HL-60/S4 treated with retinoic acid at 250 ng/mL for 4 days and 3 days (cell line): ENCODE results near the gene UQCR11.

ENCODE experiments used
- in situ Hi-C: fragments of 300-500 bp; cut with MboI; formaldehyde crosslinking; loops from 2 replicates; pipeline ENCODE4 v1.7.0; 2022; ENCODE audit warnings: low sequenced_read_pairs

The UQCR11 gene

DNA sequence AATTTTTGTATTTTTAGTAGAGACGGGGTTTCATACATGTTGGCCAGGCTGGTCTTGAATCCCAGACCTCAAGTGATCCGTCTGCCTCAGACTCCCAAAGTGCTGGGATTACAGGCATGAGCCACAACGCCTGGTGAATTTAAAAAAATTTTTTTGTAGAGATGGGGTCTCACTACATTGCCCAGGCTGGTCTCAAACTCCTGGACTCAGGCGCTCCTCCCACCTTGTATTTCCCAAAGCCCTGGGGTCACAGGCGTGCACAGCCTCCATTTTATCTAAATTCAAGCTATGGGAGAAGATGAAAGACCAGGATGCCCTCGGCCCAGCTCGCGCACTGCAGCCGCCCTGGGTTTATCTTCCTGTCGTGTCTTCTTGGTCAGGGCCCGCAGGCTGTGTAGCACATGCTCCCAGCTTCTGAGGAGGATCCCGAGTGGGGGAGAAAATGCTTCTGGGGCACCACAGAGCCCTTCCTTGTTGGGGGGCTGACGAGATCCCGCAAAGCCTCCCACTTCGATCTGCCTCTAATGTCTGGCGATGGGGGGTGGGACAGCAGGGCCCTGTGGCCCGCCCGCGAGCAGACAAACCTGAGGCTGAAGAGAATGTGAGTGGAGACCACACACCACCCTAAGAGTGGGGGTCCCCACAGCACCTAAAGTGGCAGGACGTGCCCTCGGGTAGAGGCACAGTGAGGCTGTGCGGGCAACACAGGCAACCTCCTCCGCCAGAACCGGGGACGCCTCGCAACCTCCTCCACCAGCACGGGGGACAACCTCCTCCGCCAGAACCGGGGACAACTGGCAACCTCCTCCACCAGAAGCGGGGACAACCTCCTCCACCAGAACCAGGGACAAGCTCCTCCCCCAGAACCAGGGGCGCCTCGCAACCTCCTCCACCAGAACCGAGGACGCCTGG lies 31.3 kb upstream of the UQCR11 start:
- in situ Hi-C loops, result no loop called here

DNA sequence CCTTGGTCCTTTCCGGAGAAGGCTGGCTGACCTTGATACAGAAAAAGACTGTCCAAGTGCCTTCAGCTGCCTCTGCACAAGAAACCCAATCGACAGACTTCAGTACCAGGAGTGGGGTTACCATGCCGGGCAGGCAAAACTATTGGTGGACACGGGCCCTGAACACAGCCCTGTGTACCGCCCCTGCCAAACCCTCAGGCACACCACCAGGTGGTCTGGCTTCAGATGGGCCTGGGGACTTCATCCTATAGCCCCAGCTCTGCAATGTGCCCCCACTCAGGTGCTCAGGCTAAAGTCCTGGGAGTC lies 29.6 kb upstream of the UQCR11 start:
- in situ Hi-C loops, result no loop called here

DNA sequence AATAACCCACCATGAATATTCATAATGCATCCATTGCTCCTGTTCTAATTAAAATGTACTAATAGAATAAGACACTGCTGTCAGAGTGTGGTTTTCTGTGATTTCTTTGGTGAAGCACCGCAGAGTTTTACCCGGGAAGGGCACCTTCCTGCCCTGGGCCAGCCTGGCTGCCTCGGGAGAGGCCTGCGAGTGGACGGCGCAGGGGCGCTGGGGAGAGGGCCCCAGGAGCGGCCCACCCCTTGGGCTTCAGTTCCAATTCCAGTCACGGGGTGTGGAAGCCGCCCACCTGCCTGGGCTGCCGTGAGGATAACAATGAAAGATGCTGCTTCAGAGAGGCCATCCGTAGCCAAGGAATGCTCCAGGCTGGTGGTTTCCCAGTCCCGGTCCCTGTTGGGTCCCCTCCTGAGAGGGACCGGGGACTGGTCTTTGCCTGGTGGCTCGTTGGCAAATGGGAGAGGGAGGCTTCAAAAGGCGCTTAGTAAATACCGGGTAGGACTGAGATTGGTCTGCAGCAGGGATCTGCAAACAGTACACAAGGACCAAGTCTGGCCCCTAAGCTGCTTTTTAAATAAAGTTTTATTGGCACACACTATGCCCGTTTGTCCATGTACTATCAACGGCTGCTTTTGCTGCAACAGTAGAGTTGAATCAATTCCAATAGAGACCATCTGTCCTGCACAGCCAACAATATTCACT lies 29.1 kb upstream of the UQCR11 start:
- in situ Hi-C loops, result no loop called here

DNA sequence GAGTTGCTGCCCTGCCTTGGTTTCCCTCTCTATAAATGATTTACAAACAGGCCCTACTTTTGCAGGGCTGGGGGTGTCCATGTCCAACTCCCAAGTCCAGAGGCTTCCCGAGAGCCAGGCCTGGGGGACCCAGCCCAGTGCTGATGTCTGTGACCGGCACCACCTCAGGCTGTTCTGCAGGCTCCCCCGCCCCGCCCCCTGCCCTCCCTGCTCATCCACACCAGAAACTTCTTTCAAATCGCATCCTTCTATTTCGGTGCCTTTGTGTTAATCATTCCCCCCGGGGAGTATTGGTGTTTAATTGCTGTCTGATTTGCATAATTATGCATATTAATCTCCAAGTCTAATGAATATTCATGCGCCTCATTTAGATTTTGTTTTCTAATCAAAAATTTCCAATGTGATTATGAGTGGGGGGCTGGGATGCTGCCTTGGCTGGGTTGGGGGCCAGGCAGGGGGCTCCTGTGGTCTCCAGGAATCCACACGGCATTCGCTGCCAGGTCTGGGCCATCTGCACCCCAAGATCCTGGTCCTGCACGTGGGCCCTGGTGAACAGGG lies 28.1 kb upstream of the UQCR11 start:
- in situ Hi-C loops, result no loop called here

DNA sequence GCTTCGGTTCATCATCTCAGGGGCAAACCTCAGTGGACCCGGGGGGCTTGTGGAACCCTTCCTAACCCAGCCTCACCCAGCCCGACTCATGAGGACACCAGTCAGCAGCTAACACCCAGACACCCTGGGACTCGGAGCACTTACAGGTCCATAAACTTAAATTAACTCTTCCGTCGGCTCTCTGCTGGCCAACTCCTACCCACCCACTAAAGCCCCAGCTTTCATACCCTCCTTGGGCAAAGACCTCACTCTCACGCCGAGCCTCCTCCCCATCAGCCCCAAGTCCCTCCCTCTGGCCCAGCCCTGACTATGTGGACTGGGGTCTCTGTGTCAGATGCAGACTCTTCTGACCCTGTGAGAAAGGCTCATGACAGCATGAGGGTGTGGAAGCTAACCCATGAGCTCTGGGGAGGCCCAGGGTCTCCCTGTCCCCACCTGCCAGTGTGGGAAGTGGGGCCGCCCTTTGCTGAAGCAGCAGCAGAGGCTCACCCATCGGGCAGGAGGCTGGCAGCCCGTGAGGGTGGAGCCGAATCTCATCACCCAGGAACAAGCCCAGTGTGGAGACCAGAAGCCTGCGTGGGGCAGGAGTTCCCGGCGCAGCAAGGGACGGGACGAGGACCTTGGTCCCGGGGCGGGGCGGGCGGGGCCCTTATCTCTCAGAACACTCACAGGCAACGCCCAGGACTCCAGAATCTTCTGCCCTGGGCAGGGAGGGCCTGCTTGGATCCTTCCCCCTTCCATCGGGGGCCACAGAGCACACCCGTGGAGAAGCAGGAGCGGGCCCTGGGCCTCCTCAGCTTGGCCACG lies 27.4 kb upstream of the UQCR11 start:
- in situ Hi-C loops, result no loop called here

DNA sequence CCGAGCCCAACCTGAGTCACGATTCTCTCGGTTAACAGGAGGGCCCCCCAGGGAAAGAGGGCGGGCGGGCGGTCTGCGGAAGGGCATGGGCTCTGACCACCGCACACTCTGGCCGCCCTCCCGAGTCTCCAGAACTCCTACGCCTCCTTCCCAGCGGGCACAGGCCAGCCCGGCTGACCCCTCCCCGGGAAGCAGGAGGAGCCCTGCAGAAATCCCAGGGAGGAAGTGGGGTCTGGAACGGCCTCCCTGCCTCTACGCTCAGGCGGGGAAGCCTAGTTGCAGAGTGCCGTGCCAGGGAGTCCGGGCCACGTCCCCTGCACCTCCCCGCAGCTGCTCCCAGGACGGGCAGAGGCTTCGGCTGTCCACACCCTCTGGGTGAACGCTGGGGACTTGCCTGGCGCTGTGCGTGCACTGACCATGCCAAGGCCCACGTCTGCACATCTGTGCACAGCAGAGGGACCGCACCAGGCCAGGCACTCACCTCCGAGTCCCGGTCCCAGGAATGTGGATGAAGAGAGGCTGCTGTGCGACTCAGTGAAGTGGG lies 26.4 kb upstream of the UQCR11 start:
- in situ Hi-C loops, result no loop called here

DNA sequence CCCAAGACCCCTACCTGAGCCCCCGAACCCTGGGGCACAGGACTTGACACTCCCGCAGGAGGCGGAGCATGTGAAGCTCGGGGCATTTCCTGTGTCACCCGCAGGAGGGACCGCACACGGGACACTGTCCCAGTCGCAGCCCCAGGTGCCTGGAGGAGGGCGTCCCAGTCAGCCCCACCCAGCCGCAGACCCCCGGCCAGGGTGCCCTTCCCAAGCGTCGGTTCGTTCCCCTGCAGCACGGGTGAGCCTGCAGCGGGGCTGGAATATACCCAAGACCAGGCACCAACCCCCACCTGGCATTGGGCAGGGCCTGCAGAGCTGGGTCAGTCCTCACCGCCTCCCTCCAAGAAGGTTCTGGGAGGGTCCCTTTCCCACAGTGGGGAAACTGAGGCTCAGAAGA lies 25.5 kb upstream of the UQCR11 start:
- in situ Hi-C loops, result no loop called here

DNA sequence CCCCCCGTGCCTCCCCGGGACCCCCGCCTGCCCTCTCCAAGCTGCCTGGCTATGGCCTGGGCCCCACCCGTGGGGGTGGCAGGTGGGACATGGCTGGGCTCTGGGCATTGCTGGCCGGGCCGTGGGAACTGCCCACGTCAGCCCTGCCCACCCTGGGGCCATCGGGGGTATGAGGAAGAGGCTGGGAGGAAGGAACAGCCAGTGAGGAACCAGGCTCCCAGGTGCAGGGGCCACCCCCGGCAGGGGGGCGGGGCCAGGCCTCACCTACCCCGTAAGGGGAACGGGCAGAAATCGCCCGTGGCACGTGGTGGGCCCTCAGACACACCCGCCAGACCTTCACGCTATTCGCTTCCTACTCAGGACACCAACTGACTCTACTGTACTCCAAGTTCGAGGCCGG lies 24.8 kb upstream of the UQCR11 start:
- in situ Hi-C loops, result no loop called here

DNA sequence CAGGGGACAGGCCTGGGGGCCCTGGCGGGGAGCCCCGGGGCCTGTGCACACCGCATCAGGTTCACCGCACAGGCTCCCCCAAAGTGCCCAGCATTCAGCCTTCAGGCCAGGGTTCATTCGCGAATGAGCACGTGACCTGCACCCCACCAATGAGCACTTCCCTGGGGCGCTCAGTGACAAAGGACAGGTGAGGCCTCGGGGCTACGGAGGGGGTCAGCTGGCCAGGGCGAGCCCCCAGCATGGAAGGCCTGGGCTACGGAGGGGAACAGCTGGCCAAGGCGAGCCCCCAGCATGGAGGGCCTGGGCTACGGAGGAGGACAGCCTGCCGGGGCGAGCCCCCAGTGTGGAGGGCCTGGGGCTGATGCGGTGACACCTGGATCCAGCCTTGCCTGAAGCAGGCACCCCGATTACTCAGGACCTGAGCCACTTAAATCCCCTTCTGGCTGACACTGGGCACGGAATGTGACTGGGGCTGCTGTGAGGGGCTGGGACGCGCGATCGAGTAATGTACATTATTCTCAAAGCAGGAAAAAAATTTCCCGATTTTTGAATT lies 24.1 kb upstream of the UQCR11 start:
- in situ Hi-C loops, result no loop called here

DNA sequence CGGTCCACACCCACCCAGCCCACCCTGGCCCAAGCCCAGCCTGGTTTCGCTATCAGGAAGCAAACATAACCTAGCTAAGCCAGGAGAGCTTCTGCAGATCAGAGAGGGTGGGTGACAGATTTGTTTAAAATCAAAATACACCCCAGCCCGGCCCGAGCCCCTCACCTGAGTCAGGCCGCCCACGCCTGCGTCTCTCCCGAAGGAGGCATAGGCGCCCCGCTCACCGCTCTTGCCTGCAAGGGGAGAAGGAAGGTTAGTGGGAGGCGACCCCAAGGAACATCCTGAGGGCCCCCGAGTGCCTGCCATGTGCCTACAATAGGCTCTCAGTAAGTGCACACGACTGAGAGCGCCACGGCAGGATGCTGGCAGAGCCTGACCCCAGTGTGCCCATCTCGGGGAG lies 21.9 kb upstream of the UQCR11 start:
- in situ Hi-C loops, result no loop called here

GRCh38 chr19:1626417-1627010 lies 21.3 kb upstream of the UQCR11 start:
- in situ Hi-C loops, result no loop called here

- in situ Hi-C loops, result no loop called here
Measured at GRCh38 chr19:1624458-1624857, 19.2 kb upstream of the UQCR11 start.

DNA sequence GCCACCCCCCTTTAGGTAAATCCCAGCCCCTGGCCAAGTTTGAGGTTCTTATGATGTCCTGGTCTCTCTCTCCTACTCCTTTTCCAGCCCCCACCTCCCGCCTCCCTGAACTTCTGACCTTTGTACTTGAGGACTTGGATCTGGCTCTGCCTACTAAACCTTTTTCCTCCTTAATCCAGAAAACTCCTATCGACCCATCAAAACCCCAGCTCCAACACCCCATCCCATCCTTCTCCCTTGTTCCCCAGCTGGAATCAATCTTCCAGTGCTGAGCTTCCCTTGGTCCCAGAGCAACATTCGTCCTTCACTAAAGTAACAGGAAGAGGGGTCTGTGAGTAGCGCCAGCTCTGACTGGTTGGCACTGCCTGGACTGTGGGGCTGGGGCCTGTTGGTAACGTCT lies 17.3 kb upstream of the UQCR11 start:
- in situ Hi-C loops, result no loop called here

DNA sequence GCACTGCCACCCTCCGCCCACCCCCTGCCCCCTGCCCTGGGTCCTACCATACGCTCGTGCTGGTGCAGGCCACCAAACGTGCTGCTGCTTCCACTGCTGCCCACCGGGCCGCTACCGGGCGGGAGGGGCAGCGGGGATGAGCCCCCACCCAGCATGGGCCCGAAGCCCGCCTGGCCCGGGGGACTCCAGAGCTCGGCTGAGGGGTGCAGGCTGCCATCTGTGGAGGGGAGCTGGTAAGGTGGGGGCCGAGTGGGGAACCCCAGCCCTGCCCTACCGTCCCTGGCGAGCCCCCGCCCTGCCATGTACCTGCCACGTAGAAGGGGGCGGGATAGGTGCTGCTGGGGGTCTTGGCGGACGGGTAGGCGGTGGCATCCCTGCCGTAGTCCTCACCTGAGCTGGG lies 16.7 kb upstream of the UQCR11 start:
- in situ Hi-C loops, result no loop called here

DNA sequence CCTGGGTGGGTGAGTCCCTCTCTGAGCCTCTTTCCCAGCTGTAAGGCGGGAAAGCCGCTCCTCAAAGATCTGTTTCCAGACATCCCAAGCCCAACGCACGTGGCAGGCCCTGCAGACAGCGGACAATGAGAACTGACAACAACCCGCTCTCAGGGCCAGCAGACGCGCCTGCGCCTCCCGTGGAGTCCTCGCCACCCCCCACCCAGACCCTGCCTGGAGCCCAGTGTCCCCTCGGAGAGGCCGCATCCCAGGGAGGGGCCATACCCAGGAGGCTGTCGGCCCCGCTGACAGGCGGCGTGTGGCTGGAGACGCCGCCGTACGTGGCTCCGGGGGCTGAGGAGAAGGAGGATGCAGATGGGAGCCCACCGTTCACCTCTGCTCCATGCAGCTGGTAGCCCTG lies 16.3 kb upstream of the UQCR11 start:
- in situ Hi-C loops, result no loop called here

DNA sequence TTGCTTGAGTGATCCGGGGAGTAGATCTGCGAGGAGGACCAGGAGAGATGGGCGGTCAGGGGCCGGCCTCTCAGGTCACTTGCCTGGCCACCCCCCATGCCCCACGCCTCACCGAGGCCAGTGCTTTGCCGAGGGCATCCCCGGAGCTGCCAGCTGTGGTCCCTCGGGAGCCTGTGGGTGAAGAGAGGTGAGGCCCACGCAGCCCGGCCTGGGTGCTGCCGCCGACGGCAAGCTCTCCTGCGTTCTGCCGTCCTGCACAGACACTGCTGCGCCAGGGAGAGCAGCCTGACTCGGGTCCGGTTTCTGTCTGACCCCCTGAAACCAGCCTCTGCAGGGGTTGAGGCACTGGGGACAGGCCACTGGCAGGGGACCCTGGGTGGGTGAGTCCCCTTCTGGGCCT lies 15.8 kb upstream of the UQCR11 start:
- in situ Hi-C loops, result no loop called here

DNA sequence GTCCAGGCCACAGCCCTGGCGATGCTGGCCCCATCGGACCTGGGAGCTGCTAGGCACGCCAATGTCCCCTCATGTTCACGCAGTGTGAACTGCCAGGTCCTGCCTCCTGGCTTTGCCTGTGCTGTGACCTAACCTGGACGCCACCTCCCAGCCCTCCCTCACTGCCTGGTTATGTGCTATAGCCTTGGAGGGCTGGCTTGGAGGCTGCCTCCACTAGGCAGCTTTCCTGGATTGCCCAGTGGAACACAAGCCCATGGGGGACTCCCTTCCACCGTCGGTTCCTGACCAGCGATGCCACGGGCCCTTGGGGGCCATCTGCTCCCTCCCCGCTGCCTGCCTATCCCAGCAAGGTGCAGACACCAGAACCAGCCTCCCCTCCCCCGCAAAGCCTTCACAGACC lies 15.2 kb upstream of the UQCR11 start:
- in situ Hi-C loops, result no loop called here

- in situ Hi-C loops, result no loop called here
Measured at GRCh38 chr19:1619703-1620102, 14.4 kb upstream of the UQCR11 start.

DNA sequence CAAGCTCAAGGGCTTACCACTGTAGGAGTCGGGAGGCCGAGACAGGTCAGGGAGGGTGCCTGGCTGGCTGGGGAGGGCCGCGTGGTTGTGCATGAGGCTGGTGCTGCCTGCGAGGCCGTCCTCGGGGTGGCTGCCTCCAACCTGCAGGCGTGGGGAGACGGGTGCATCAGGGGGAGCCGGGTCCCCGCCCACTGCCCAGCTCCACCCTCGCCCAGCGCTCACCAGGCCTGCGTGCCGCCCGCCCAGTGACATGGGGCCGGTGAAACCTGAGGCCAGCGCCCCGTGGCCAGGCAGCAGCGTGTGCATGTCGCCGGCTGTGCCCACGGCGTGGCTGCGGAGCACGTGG lies 13.8 kb upstream of the UQCR11 start:
- in situ Hi-C loops, result no loop called here
